HUES64 (cell line): ENCODE results near the gene STOX2.

Experiments
- H3K27ac ChIP-seq: 2 replicates; pipeline ENCODE4 v1.7.0; 2013; ENCODE audit warnings: low read depth, low read length, inconsistent platforms
- H3K27me3 ChIP-seq: 2 replicates; pipeline ENCODE4 v1.6.1; 2013; ENCODE audit warnings: mild to moderate bottlenecking, low read length; ENCODE audit not compliant: insufficient read depth
- H3K36me3 ChIP-seq: 2 replicates; pipeline ENCODE4 v1.6.1; 2013; ENCODE audit warnings: mild to moderate bottlenecking, low read length; ENCODE audit not compliant: insufficient read depth
- H3K4me1 ChIP-seq: 2 replicates; pipeline ENCODE4 v1.6.1; 2013; ENCODE audit warnings: mild to moderate bottlenecking, low read length, moderate library complexity; ENCODE audit not compliant: insufficient read depth
- H3K4me3 ChIP-seq: 2 replicates; pipeline ENCODE4 v1.5.1; 2013; ENCODE audit warnings: mild to moderate bottlenecking, low read length, moderate library complexity
- H3K9ac ChIP-seq: 2 replicates; pipeline ENCODE4 v1.6.1; 2013; ENCODE audit warnings: mild to moderate bottlenecking, low read depth, low read length
- H3K9me3 ChIP-seq: 2 replicates; pipeline ENCODE4 v1.6.1; 2013; ENCODE audit warnings: low read depth, low read length; ENCODE audit not compliant: insufficient read depth
- WGBS: fragments of 150-250, 120-280 bp; methylation state at CpG from one replicate; pipeline ENCODE4 v1.1.7; 2013; ENCODE audit warnings: missing lambda C conversion rate; 5-methylcytosine and 5-hydroxymethylcytosine counted together

STOX2 gene

GRCh38 chr4:183871581-183871980 lies 33.5 kb upstream of the STOX2 start:
- Histone ChIP-seq H3K36me3 (no peaks in the 10 kb centered on the region), H3K4me1 (peaks cover 9% of the 10 kb centered on the region; the same call in 1 of the 2 replicates), H3K4me3 (no peak overlapping the region), H3K27ac (no peak overlapping the region), H3K27me3 (no peaks in the 10 kb centered on the region), H3K9ac (no peak overlapping the region), H3K9me3 (no peaks in the 10 kb centered on the region)
- no CpG with 5 or more reads among the region's 4 CpGs for WGBS

- 94% methylated on average over 5 of the region's 5 CpGs for WGBS
- Histone ChIP-seq H3K36me3 (no peaks in the 10 kb centered on the region), H3K9ac (no peak overlapping the region)
Measured at GRCh38 chr4:183872531-183872930, 32.6 kb upstream of the STOX2 start.

GRCh38 chr4:183873409-183874185 lies 31.5 kb upstream of the STOX2 start:
- Histone ChIP-seq H3K4me3 (no peak overlapping the region), H3K27ac (no peak overlapping the region), H3K9ac (no peak overlapping the region), H3K9me3 (no peaks in the 10 kb centered on the region), H3K36me3 (no peaks in the 10 kb centered on the region), H3K27me3 (peaks cover 5% of the 10 kb centered on the region), H3K4me1 (peaks cover 15% of the 10 kb centered on the region; the same call in 1 of the 2 replicates)
- WGBS: 93% methylated on average over 7 of the region's 7 CpGs

More at GRCh38 chr4:183872531-183872930, 32.6 kb upstream of the STOX2 start:
- Histone ChIP-seq H3K9me3 (no peaks in the 10 kb centered on the region), H3K27ac (no peak overlapping the region), H3K4me1 (peaks cover 9% of the 10 kb centered on the region; the same call in 1 of the 2 replicates), H3K4me3 (no peak overlapping the region), H3K27me3 (no peaks in the 10 kb centered on the region)

GRCh38 chr4:183875251-183875825 lies 29.8 kb upstream of the STOX2 start:
- Histone ChIP-seq H3K9me3 (no peaks in the 10 kb centered on the region), H3K4me1 (peaks cover 28% of the 10 kb centered on the region), H3K27ac (no peak overlapping the region), H3K27me3 (peaks cover 14% of the 10 kb centered on the region), H3K4me3 (no peak overlapping the region), H3K36me3 (no peaks in the 10 kb centered on the region), H3K9ac (no peak overlapping the region)
- 93% methylated on average over 9 of the region's 10 CpGs for WGBS

GRCh38 chr4:183876268-183876934 lies 28.7 kb upstream of the STOX2 start:
- Histone ChIP-seq H3K36me3 (no peaks in the 10 kb centered on the region), H3K9me3 (no peaks in the 10 kb centered on the region), H3K27me3 (peaks cover 14% of the 10 kb centered on the region), H3K9ac (no peak overlapping the region), H3K4me1 (peaks cover 19% of the 10 kb centered on the region), H3K27ac (no peak overlapping the region), H3K4me3 (no peak overlapping the region)
- 83% methylated on average over 18 of the region's 18 CpGs for WGBS

GRCh38 chr4:183878251-183878970 lies 26.7 kb upstream of the STOX2 start:
- 58% methylated on average over 4 of the region's 4 CpGs for WGBS

GRCh38 chr4:183885205-183885720 lies 19.8 kb upstream of the STOX2 start:
- Histone ChIP-seq H3K4me1 (peaks cover 4% of the 10 kb centered on the region; the same call in 1 of the 2 replicates), H3K4me3 (no peak overlapping the region), H3K9ac (no peak overlapping the region), H3K27ac (no peak overlapping the region), H3K36me3 (no peaks in the 10 kb centered on the region), H3K27me3 (no peaks in the 10 kb centered on the region), H3K9me3 (no peaks in the 10 kb centered on the region)
- 92% methylated on average over 6 of the region's 7 CpGs for WGBS

More at GRCh38 chr4:183878251-183878970, 26.7 kb upstream of the STOX2 start:
- H3K27me3 ChIP-seq: peaks cover 14% of the 10 kb centered on the region
- H3K36me3 ChIP-seq: no peaks in the 10 kb centered on the region
- H3K9me3 ChIP-seq: no peaks in the 10 kb centered on the region
- H3K27ac ChIP-seq: no peak overlapping the region
- no peak overlapping the region for H3K9ac ChIP-seq
- no peak overlapping the region for H3K4me3 ChIP-seq
- peaks cover 19% of the 10 kb centered on the region for H3K4me1 ChIP-seq

GRCh38 chr4:183887351-183887750 lies 17.8 kb upstream of the STOX2 start:
- Histone ChIP-seq H3K27me3 (no peaks in the 10 kb centered on the region), H3K9me3 (no peaks in the 10 kb centered on the region), H3K4me1 (peaks cover 4% of the 10 kb centered on the region; the same call in 1 of the 2 replicates), H3K9ac (no peak overlapping the region), H3K27ac (no peak overlapping the region), H3K36me3 (no peaks in the 10 kb centered on the region), H3K4me3 (no peak overlapping the region)
- WGBS: 79% methylated on average over 4 of the region's 4 CpGs

GRCh38 chr4:183888564-183888963 lies 16.5 kb upstream of the STOX2 start:
- H3K9me3 ChIP-seq: no peaks in the 10 kb centered on the region
- H3K27ac ChIP-seq: no peak overlapping the region
- 93% methylated on average over 5 of the region's 5 CpGs for WGBS
- no peak overlapping the region for H3K9ac ChIP-seq
- H3K27me3 ChIP-seq: no peaks in the 10 kb centered on the region
- peaks cover 4% of the 10 kb centered on the region; the same call in 1 of the 2 replicates for H3K4me1 ChIP-seq
- H3K36me3 ChIP-seq: no peaks in the 10 kb centered on the region
- no peak overlapping the region for H3K4me3 ChIP-seq

GRCh38 chr4:183889190-183889589 lies 15.9 kb upstream of the STOX2 start:
- Histone ChIP-seq H3K27me3 (no peaks in the 10 kb centered on the region), H3K4me1 (peaks cover 4% of the 10 kb centered on the region; the same call in 1 of the 2 replicates)
- 91% methylated on average over 5 of the region's 5 CpGs for WGBS

More at GRCh38 chr4:183889190-183889589, 15.9 kb upstream of the STOX2 start:
- Histone ChIP-seq H3K27ac (no peak overlapping the region), H3K9ac (no peak overlapping the region), H3K4me3 (no peak overlapping the region), H3K9me3 (no peaks in the 10 kb centered on the region), H3K36me3 (no peaks in the 10 kb centered on the region)
